A172 (cell line): ENCODE measurements around the gene XRRA1. TPM values are rescaled to one million over a fixed set of nuclear protein-coding genes. Genes with fewer than 3 reads are reported as not detected.
"Not testable (repeated sequence)": the region's sequence is repeated elsewhere in the genome, so short reads cannot be mapped to it uniquely, and the experiment has no call there.

Experiments
- DNase-seq: peaks from one replicate; pipeline ENCODE4 v3.0.0-alpha.2; 2015; ENCODE audit warnings: low spot score
- total RNA-seq: library from RNA; depleted of rRNA; stranded (reverse); fragments of >200 nt; shearing (Covaris generic); gene quantifications from 2 replicates; pipeline ENCODE4 v1.2.3, GENCODE V29; 2014; rRNA removed

The XRRA1 gene
- total RNA-seq, 1 experiment from 2014 or later = 27.3 TPM

DNA sequence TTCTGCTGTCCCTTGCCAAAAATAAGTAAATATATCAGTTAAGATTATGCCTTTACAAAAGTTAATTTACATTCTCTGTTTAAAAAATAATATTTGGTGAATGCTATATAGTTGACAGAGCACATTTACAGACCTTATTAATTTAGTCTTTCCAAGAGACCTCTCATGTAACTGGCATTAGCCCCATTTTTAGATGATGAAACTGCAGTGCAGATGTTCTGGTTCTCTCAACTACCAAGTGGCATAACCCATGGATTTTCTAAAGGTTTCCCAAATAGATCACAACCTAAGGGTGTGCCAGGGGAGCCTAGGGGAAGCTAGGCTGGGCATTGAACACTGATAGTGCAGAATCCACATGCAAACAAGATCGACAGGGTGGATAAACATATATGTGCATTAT is 111.7 kb downstream of the XRRA1 start:
- no peak for DNase-seq

DNA sequence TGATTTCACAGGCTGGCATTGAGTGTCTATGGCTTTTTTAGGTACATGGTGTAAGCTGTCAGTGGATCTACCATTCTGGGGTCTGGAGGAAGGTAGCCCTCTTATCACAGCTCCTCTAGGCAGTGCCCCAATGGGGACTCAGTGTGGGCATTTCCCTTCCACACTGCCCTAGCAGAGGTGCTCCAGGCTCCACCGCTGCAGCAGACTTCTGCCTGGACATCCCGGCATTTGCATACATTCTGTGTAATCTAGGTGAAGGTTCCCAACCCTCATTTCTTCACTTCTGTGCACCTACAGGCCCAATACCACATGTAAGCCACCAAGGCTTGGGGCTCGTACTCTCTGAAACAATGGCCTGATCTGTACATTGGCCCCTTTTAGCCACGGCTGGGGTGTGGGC is 122.0 kb downstream of the XRRA1 start:
- DNase-seq = no peak

DNA sequence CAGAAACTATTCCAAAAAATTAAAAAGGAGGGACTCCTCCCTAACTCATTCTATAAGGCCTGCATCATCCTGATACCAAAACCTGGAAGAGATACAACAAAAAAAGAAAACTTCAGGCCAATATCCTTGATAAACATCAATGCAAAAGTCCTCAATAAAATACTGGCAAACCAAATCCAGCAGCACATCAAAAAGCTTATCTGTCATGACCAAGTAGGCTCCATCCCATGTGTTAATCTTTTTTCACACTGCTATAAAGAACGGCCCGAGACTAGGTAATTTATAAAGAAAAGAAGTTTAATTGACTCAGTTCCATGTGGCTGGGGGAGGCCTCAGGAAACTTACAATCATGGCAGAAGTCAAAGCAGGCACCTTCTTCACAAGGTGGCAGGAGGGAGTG is 123.3 kb downstream of the XRRA1 start:
- DNase-seq = not testable (repeated sequence)

DNA sequence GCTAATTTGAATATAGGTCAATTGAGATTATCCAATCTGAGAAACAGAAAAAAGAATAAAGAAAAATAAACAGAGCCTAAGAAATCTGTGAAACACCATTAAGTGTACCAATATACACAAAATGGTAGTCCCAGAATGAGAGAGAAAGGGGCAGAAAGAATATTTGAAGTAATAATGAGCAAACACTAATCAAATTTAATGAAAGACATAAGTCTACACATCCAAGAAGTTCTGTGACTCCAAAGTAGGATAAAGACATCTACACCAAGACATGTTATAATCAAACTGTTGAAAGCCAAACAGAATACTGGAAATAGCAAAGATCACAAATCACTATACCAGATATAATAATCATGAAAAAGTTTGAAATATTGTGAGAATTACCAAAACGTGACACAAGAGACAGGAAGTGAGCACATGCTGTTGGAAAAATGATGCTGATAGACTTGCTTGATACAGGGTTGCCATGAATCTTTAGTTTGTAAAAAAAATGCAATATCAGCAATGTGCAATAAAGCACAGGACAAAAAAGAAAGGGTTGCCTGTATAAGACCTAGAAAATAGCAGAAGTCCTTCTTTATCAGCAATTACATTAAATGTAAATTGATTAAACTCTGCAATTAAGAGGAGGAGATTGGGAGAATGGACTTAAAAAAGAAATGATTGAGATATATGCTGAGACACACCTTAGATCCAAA is 124.5 kb downstream of the XRRA1 start:
- DNase-seq = no peak

DNA sequence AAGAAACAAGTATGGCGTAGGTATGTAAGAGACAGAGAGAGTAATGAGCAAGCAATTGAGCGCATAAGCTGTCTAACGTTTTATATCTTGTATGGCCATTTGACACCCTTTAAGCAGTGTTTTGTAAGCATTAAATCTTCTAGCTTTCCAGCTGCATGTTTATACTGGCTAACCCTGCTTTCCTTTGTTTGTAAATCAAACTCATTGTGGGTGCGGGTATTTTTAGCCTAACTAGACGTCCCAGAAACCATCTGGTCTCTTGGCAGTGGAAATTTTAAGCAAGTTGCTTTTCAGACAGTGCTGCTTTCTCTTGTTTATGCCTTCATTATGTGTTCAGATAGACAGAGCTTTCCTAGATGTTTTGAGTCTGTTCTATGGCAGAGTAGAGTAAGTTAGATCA is 126.7 kb downstream of the XRRA1 start:
- no peak for DNase-seq

DNA sequence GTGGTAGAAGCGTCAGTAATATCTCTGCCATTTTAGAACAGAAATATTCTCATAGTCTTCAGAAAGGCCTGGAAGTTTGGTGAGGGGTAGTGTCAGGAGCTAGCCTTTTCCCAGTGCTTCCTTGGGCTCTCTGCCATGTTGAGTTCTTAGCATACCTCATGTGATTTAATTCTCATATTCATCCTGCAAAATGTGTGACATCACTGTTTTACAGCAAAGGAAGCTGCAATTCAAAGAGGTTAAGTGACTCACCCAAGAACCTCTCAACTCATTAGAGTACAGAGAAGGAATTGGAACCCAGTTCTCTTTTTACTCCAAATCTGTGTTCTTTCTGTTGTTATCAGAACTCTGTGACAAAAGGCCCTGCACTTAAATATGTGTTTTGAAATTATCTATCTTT is 128.1 kb downstream of the XRRA1 start:
- DNase-seq = peak; percentile 89

DNA sequence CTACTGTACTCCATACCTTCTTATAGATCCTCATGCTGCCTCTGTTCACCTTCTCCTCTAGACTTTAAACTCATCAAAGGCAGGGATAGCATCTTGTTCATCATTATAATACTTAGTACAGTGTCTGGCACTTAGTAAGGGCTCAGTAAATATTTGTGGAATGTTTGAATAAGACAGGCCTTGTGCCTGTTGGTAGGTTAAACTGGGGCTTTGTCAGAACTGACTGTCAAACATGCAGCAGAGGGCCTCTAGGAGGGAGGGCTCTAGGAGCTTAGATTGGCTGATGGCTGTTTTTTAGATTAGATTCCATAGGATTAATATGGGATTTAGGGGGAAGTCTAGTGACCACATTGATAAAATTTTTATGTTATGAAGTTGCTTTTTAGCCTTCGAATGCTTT is 129.5 kb downstream of the XRRA1 start:
- DNase-seq = no peak

DNA sequence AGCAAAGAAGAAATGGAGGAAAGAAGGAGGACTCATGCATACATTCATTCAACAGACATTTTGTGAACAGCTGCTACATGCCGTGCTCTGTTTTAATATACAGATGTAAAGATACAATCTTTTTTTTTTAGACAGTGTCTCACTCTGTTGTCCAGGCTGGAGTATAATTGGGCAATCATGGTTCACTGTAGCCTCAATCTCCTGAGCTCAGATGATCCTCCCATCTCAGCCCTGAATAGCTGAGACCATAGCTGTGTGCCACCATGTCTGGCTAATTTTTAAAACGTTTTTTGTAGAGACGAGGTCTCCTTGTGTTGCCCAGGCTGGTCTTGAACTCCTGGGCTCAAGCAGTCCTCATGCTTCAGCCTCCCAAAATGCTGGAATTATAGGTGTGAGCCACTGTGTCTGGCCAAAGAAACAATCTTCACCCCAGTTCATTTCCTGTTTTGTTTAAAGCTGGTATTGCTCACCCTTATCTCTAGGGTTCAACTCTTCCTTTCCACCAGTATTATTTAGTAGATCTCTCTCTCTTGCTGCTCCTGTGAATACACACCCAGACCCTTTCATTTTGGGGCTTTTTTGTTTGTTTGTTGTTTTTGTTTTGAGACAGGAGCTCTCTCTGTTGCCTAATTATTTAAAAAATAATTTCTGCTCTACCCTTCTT is 130.5 kb downstream of the XRRA1 start:
- DNase-seq = no peak

DNA sequence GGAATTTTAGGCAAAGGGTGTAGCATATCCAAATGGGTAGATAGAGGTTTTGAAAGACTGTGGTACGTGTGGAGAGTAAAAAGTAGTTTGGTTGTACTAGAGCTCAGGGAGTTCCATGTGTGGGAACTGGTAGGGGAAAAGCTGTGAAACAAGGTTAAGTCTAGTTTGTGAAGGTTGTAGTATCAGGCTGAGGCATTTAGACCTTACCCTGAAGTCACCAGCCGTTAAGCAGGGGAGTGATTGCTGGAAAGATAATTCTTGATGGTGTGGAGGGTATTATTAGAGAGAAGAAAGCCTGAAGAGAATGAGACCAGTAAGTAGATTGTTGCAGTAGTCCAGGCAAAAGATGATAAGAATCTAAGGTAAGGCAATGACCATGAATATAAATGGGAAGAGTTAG is 132.2 kb downstream of the XRRA1 start:
- DNase-seq = no peak

DNA sequence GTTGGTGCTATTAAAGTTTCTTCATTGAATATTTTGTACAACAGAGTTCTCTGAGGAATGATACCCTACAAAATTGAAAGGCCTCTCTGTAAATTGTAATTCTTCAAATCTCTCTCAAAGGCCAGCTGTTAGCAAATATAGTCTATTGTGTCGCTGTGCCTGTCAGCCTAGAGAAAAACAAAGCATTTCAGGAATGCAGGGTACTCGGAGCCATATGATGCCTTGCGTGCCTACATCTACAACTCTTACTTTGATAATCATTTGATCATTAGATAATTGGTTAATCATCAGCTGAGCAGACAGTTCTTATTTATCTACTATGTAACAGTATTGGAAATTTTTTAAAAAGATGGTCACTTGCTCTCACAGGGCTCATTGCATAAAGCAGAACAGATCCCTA is 132.9 kb downstream of the XRRA1 start:
- DNase-seq = no peak

DNA sequence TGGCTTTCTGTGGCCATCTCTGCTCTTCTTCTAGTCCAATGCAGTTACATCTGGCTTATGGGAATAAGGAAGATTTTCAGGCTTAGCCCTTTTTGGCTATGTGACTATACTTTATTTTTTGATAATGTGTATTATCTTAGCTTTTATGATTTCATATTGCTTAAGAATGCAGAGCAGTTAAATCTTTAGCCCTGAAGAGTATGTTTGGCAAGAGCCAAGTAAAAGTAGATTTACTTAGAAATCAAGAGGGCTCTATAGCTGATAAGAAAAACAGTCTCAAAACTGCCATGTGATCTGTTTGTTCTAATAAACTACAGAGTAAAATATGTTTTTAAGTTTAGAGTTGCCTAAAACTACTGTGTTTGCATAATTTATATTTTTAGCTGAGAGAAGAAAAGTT is 139.1 kb downstream of the XRRA1 start:
- no peak for DNase-seq

DNA sequence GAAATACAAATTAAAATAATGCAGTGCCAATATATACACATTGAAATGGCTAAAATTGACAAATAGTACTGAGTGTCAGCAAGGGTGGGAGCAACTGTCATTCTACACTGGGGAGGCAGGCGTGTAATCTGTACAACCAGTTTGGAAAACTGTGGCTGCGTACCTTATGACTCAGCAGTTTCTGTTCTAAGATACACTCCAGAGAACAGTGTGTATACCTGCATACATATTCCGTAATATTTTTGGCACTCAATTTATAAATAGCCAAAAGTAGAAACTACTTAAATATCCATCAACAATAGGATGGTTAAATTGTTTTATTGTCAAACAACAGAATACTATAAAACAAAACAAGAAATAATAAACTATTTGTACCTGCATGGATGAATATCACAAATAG is 142.6 kb downstream of the XRRA1 start:
- DNase-seq = no peak

DNA sequence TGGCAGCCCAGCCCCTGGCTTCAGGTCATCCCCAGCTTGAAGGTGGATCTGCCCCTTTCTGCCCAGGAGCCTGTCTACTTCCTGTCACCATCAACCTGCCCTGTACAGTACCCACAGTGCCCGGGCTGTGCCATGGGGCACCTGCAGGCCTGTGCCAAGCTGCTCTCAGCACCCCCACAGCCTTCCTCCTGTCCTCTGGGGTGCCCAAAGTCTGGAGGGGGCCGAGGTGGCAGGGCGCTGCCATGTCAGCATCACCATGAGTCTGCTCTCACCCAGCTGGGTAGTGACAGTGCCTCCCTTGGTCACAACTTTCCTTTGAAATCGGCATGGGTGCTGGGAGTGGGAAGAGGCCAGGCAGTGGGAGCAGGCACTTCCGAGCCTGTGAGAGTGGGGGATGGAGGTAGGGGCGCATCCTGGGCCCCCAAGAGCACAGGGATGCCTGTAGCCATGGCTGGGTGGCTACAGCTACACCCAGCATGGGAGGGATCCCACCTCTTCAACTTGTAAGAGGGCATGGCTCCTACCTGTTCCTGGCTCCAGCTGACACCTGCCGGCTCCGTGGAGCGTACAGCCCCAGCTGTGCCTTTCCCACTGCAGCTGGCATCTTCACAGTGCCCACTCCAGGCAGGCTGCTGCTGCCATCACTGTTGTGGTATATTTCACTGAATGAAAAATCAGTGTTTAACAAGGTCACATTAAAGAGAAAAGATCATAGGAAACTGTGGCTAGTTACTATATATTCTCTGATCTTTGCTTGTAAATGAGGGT is 157.4 kb downstream of the XRRA1 start:
- DNase-seq = no peak

Other genes with a start within 250 kb of the XRRA1 start
- gene CHRDL2, start 217.7 kb downstream of the XRRA1 start, total RNA-seq = not detected in 2 replicates
- 23.2 and 28.6 TPM in 2 replicates for gene RNF169, start 200.2 kb downstream of the XRRA1 start, total RNA-seq
- gene SPCS2, start 175 bp upstream of the XRRA1 start, total RNA-seq = 35.6 and 61.5 TPM in 2 replicates
- 7.5 and 12.1 TPM in 2 replicates for gene NEU3, start 39.8 kb upstream of the XRRA1 start, total RNA-seq
- gene OR2AT4, start 147.8 kb upstream of the XRRA1 start, total RNA-seq = 0.02 TPM in 1 of 2 replicates, not detected in the other
- 1.2 and 2.0 TPM in 2 replicates for gene SLCO2B1, start 202.0 kb upstream of the XRRA1 start, total RNA-seq